GM18511 (cell line): ENCODE measurements around the gene LMOD2.
A peak's percentile ranks its signal among the peaks of the same experiment; 100 is the strongest.
"Not testable (repeated sequence)": the region's sequence is repeated elsewhere in the genome, so short reads cannot be mapped to it uniquely, and the experiment has no call there.

ENCODE experiments used
- ATAC-seq: cut with Tn5 transposase; IDR thresholded peaks from one replicate; pipeline ENCODE4 v1.9.1; 2021; ENCODE audit warnings: mild to moderate bottlenecking, moderate library complexity; ENCODE audit not compliant: unreplicated experiment

The LMOD2 gene

GRCh38 chr7:123655614-123656013 lies at the start of gene LMOD2:
Gene LMOD2, plus strand, starts transcription at chr7:123655866. Its CDS starts 98 bp downstream, at chr7:123655964.
- no peak for ATAC-seq

- no peak for ATAC-seq
These were observed 48.2 kb upstream of the LMOD2 start for GRCh38 chr7:123607423-123607975.

- ATAC-seq, result no peak
These were observed 46.4 kb upstream of the LMOD2 start for GRCh38 chr7:123608991-123609882.

DNA sequence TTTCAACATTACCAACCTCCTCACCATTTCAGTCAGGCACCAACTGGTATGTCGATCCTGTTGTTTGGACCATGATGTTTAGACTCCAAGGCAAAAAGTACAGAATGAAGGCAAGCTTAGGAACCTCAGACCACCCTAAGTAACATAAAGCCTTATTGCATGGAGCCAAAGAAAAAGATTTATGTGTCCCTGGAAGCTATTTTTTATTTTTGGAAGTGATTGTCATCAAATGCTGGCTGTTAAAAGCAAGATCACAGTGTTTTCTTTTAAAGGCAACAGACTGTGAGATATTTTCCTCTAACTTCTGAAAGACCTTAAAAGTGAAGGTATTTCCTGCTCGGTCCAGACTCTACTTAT lies 45.8 kb upstream of the LMOD2 start:
- no peak for ATAC-seq

GRCh38 chr7:123612024-123612423 lies 43.6 kb upstream of the LMOD2 start:
- no peak for ATAC-seq

GRCh38 chr7:123615344-123615743 lies 40.3 kb upstream of the LMOD2 start:
- ATAC-seq, result no peak

DNA sequence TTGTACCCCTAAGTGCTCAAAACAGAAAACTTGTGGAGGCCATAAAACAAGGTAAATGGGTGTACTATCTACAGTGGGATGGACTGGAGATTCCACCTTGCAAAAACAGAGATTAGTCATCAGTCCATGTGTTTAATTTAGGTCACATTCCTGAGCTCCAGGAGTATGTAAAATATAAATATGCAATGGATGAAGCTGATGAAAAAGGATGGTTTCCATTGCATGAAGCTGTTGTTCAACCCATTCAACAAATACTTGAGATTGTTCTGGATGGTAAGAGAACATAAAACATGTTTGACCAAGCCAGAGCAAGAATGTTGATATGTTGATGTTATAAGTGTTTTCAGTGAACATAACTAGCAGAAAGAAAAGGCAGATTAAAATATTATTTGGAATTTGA lies 39.4 kb upstream of the LMOD2 start:
- ATAC-seq, result no peak

DNA sequence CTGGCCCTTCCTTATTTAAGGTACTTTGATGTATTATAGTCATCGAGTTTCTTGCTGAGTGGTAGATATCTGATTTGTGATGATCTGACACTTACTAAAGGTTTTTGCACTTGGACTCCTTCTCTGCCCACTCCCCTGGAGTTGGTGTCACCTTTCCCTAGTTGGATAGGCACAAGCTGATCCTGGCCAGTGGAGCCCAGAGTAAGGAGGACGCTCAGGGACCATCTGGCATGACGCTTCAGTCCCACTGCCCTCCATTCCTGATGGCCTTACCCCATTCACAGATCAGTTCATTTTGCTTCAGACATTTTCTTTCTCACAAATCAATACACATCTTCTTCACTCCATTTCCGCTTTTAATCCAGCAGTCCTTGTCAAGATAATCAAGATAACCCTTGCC lies 34.0 kb upstream of the LMOD2 start:
- ATAC-seq, result no peak

GRCh38 chr7:123622660-123623386 lies 32.8 kb upstream of the LMOD2 start:
- ATAC-seq, result no peak

DNA sequence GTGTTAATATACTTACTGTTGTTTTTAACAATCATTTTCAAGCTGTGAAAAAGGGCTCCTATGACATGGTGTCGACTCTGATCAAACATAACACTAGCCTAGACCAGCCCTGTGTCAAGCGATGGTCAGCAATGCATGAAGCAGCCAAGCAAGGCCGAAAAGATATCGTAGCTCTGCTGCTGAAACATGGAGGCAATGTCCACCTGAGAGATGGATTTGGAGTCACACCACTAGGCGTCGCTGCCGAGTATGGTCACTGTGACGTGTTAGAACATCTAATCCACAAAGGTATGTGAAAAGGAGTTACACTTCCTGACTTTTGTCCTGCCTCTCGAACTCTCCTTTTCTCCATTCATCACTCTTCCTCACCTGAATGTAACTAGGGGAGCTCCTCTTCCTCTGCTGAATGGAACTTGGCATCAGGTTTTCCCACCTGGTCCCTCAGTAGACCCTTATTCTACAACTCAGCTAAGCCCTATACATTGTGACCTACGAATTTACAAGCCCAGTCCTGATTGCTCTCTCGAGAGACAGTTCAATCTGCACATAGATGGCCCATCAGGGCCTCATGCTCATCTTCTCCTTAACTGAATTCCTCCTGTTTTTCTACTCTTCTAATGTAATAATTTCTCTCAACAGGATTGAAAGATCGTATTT lies 31.0 kb upstream of the LMOD2 start:
- ATAC-seq, result peak; percentile 97

DNA sequence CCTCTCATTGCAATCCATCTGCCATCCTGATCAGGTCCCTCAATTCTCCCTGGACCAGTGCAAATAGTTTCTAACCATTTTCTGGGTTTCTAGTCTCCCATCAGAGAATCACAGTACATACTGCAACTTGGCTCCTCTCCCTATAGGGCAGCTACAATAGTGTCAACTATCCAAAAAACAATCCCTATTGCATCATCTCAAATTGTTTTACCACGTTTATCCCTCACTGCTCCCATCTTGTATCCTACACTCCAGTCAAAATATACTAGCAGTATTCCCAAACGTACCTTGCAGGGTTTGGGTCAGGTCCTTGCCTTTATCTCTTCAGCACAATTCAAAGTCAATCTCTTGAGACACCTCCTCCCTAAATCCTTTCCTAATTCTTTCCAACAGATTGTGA lies 30.4 kb upstream of the LMOD2 start:
- ATAC-seq, result no peak

DNA sequence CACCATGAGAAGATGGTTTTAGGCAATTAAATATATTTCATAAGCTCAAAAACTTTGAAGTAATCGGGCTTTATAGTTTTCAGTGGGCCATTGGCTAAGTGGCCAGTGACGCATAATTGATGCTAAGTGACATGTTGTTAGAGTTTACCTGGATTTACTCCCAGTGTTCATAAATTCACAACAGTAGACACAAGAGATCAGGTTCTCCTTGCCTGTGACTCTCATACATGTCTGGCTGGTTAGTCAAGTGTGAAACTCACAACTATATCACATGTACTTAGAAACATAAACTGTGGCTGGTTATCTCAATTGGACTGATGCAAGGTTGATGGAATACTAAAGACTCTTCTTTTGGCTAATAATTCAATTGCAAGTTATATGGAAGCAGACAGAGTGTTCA lies 27.8 kb upstream of the LMOD2 start:
- ATAC-seq, result no peak

GRCh38 chr7:123628829-123629228 lies 26.8 kb upstream of the LMOD2 start:
- no peak for ATAC-seq

- no peak for ATAC-seq
These were observed 26.4 kb upstream of the LMOD2 start for GRCh38 chr7:123629281-123629680.

DNA sequence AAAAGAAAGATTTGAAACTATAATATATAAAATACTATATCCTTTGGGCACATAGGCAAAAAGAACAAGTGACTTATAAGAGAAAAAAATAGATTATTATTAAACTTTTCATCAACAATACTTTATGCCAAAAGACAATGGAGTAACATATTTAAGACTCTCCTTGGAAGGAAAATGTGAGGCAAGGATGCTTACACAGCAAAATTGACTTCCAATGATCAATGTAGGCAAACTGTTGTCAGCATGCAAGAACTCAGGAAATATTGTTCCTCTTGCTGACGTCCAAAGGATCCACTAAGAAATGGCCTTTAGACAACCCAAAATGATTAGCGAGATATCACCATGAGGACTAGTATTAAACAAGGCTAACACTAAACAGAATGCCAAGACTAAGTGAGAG lies 22.9 kb upstream of the LMOD2 start:
- no peak for ATAC-seq

GRCh38 chr7:123633553-123633952 lies 22.1 kb upstream of the LMOD2 start:
- ATAC-seq, result no peak

- ATAC-seq, result not testable (repeated sequence)
These were observed 21.6 kb upstream of the LMOD2 start for GRCh38 chr7:123634011-123634573.

GRCh38 chr7:123635551-123636359 lies 19.9 kb upstream of the LMOD2 start:
- ATAC-seq, result no peak

DNA sequence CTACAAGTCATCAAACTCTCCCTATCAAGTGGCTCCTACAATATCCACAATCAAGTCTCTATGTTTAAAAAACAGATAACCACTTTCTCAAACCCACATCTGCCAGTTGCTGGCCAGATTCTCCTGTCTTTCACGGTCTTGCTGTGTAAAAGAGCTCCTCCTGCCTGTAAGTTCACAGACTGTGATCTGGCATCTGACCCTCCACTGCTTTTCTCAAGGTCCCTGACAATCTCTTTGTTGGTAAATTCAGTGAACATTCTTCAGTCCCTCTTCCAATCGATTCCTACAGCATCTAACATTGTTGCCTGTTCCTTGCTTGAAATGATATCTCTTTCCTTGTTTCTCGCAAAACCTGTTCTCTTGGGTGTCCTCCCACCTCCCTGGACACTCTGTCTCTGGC lies 18.5 kb upstream of the LMOD2 start:
- no peak for ATAC-seq

DNA sequence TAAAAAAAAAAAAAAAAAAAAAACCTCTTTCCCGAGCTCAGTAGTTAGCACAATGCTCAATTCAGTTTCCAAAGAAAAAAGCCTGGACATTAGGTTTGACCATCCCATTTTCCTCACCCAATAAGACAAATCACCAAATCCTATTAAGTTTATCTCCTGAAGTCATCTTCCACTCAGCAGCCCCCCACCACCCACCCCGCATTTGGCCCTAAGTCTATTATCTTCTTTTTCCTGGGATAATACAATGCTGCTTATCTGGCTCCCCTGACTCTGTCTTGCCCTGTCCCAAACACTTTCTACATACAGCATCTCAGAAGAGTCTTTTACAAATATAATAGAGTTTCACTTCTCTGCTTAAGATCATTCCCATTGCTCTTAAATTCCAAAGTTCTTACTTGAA lies 17.8 kb upstream of the LMOD2 start:
- no peak for ATAC-seq
